Kidney (tissue), 14 donors: ENCODE data around the gene C19orf85. TPM values are rescaled to one million over a fixed set of nuclear protein-coding genes. Genes with fewer than 3 reads are reported as not detected.

Source experiments
- DNase-seq, 5 donors: peaks; one replicate each; pipeline ENCODE4 v3.0.0-alpha.2; 2013 to 2020
- FAIRE-seq: peaks from 2 replicates; lab custom pipeline; 2012; peaks lifted over from hg19 to GRCh38; lab: Jason Lieb, UNC
- H3K27ac ChIP-seq, 2 donors: one replicate each; pipeline ENCODE4 v1.7.0; 2013; ENCODE audit warnings: low read depth in 2 of 2, low read length in 2 of 2, inconsistent platforms in 1 of 2
- H3K27me3 ChIP-seq: one replicate; pipeline ENCODE4 v1.7.1; 2013; ENCODE audit warnings: low read length, inconsistent platforms; ENCODE audit not compliant: control insufficient read depth, insufficient read depth
- H3K36me3 ChIP-seq, 3 donors: one replicate each; pipeline versions ENCODE4 v1.7.0 to v1.7.1; 2013; ENCODE audit warnings: low read length in 3 of 3, control low read depth in 1 of 3, inconsistent platforms in 1 of 3; ENCODE audit not compliant: insufficient read depth in 3 of 3, control insufficient read depth in 2 of 3
- H3K4me1 ChIP-seq, 3 donors: one replicate each; pipeline versions ENCODE4 v1.7.0 to v1.7.1; 2013; ENCODE audit warnings: low read length in 3 of 3, inconsistent platforms in 1 of 3, low read depth in 1 of 3; ENCODE audit not compliant: control insufficient read depth in 2 of 3, insufficient read depth in 2 of 3
- H3K4me3 ChIP-seq, 3 donors: one replicate each; pipeline versions ENCODE4 v1.7.0 to v1.8.1; 2013; ENCODE audit warnings: low read length in 3 of 3, control low read depth in 1 of 3, inconsistent platforms in 1 of 3
- H3K9ac ChIP-seq, 3 donors: one replicate each; pipeline versions ENCODE4 v1.7.0 to v1.7.1; 2013; ENCODE audit warnings: low read length in 3 of 3, control low read depth in 1 of 3, inconsistent platforms in 1 of 3
- H3K9me3 ChIP-seq, 3 donors: one replicate each; pipeline versions ENCODE4 v1.7.0 to v1.7.1; 2013; ENCODE audit warnings: low read length in 3 of 3, control low read depth in 1 of 3, inconsistent platforms in 1 of 3; ENCODE audit not compliant: control insufficient read depth in 2 of 3, insufficient read depth in 1 of 3
- intact Hi-C: fragments of 100-400 bp; cut with DNase I; formaldehyde crosslinking; loops from one replicate; pipeline ENCODE4 v1.11.1; 2022
- polyA plus RNA-seq: library from polyadenylated mRNA; stranded (reverse); fragments of 350-450 nt; fragmentation: Illumina TruSeq; extraction: RNeasy Lipid Tissue Mini Kit (QIAGEN cat#74804); gene quantifications from one replicate; pipeline ENCODE4 v1.2.3, GENCODE V29; 2014; ENCODE audit warnings: low read depth, low replicate concordance; ENCODE audit not compliant: insufficient read depth
- total RNA-seq: library from RNA; stranded (reverse); fragmentation: NEBNext Ultra II Directional; extraction: Animal tissue kit (Norgen Biotek cat#: 25700); gene quantifications from one replicate; pipeline ENCODE4 v1.2.1, GENCODE V29; 2021
- TF ChIP-seq, protein P1 (sequence below): IDR thresholded peaks from 3 replicates; pipeline ENCODE4 v1.5.1; 2012; ENCODE audit warnings: mild to moderate bottlenecking, moderate library complexity, borderline replicate concordance; ENCODE audit not compliant: insufficient read depth; ENCODE audit errors: extremely low read depth
- donor health status: control.
- donor health status: control.
- donor health status: control.
- donor health status: control.
- donor health status: control.
- donor health status: DM: yes; HTN: yes; CAD: no.
- donor health status: Normal renal cell carcinoma (clear cell type).

C19orf85 gene
- total and polyA plus RNA-seq, 2 donors from 2014 or later, result not detected

DNA sequence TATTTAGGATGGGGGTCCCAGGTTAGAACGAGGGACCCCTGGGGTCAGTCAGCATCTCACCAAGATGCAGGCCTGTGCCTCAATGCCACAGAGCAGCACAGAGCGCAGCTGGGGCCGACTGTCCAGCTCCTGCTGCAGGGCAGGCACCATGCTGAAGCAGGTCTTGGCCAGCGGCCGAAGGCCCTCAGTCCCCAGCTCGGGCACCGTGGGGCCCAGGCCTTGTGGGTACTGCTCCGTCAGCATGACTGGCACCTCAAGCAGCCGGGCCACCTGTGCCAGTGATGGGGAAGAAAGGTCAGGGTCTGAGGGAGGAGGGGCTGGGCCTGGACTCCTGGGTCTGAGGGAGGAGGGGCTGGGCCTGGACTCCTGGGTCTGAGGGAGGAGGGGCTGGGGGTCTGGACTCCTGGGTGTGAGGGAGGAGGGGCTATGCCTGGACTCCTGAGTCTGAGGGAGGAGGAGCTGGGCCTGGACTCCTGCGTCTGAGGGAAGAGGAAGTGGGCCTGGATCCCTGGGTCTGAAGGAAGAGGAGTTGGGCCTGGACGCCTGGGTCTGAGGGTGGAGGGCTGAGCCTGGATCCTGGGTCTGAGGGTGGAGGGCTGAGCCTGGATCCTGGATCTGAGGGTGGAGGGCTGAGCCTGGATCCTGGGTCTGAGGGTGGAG, 8.8 kb downstream of the C19orf85 start:
- H3K36me3 ChIP-seq, result no peaks in the 10 kb centered on the region
- TF ChIP-seq, protein P1, sequence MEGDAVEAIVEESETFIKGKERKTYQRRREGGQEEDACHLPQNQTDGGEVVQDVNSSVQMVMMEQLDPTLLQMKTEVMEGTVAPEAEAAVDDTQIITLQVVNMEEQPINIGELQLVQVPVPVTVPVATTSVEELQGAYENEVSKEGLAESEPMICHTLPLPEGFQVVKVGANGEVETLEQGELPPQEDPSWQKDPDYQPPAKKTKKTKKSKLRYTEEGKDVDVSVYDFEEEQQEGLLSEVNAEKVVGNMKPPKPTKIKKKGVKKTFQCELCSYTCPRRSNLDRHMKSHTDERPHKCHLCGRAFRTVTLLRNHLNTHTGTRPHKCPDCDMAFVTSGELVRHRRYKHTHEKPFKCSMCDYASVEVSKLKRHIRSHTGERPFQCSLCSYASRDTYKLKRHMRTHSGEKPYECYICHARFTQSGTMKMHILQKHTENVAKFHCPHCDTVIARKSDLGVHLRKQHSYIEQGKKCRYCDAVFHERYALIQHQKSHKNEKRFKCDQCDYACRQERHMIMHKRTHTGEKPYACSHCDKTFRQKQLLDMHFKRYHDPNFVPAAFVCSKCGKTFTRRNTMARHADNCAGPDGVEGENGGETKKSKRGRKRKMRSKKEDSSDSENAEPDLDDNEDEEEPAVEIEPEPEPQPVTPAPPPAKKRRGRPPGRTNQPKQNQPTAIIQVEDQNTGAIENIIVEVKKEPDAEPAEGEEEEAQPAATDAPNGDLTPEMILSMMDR, result no peak
- H3K9me3 ChIP-seq, result no peaks in the 10 kb centered on the region
- H3K9ac ChIP-seq, result no peak overlapping the region
- FAIRE-seq, result no peak
- H3K4me3 ChIP-seq, result no peak overlapping the region
- H3K4me1 ChIP-seq, result peaks cover 0 to 4% (median 4%) of the 10 kb centered on the region in 3 donors
- H3K27ac ChIP-seq, result no peak overlapping the region
- intact Hi-C loops, result no loop called here
- H3K27me3 ChIP-seq, result no peaks in the 10 kb centered on the region
- no peak for DNase-seq

DNA sequence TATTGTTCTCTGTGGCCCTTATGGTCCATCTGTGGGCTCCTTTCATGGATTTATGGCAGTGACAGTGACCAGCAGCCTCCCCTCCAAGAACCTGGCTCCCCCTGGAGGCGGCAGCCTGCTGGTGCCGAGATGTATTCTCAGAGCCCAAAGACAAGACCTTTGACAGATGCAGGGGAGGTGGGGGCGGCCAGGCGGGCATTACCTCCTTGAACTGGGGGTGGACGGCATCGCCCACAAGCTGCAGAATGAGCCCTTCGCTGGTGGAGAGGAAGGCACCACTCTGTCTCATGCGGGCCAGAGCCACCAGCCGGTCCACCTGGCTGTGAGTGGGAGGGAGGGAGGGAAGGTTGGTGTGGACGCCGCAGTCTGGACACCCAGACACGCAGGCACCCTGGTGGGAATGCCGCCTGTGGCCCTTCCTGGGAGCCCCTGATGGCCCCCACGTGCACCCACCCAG, 9.7 kb downstream of the C19orf85 start:
- Histone ChIP-seq H3K27me3 (peaks cover 3% of the 10 kb centered on the region), H3K27ac (no peak overlapping the region), H3K9me3 (no peaks in the 10 kb centered on the region), H3K4me1 (peaks cover 0 to 3% (median under 1%) of the 10 kb centered on the region in 3 donors), H3K36me3 (no peaks in the 10 kb centered on the region), H3K4me3 (no peak overlapping the region), H3K9ac (no peak overlapping the region)
- TF ChIP-seq, protein P1, result peak; percentile 16
- peak in 2 of 5 donors; percentile 54 to 69 for DNase-seq
- no peak for FAIRE-seq
- intact Hi-C loops, result no loop called here

DNA sequence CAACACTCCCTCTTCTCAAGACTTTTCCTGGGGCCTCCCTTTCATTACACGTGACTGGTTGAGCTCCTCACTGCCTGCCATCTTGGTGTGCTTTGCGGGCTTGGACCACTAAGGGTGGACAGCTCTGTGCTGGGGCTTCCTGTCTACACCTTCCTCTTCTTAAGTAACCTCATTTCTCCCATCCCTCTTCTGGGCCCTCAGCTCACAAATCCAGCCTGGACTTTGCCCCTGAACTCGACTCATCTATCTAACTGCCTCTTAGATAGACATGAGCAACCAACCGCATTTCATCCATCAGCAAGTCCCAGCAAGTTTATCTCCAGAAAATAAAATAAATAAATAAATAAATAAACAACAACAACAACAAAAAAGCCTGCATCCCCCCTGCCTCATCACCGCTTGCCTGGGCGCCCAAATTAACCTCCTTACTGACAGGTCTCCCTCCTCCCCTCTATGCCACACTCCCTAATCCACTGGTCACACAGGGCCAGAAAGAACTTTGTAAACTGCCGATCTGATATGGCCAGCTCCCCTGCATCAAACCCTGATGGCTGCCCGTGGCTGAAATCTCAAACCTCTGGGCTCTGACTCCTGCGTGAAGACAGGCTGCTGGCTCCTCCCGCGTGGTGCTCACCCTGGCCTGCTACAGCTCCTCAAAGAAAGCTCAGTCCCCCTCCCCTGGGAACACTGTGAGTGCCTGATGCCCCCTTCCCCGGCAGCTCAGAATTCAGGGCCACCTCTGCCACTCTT, 10.9 kb downstream of the C19orf85 start:
- no peak overlapping the region for H3K4me3 ChIP-seq
- no peaks in the 10 kb centered on the region for H3K9me3 ChIP-seq
- peaks cover 4% of the 10 kb centered on the region for H3K27me3 ChIP-seq
- DNase-seq (no peak), FAIRE-seq (no peak)
- intact Hi-C loops, result no loop called here
- TF ChIP-seq, protein P1, result no peak
- no peaks in the 10 kb centered on the region for H3K36me3 ChIP-seq
- no peaks in the 10 kb centered on the region for H3K4me1 ChIP-seq
- no peak overlapping the region for H3K9ac ChIP-seq
- no peak overlapping the region for H3K27ac ChIP-seq
